Fibroblast of mammary gland (primary cell): ENCODE measurements around the gene YWHAQ.

ENCODE experiments used
- DNase-seq: peaks from one replicate; pipeline ENCODE4 v3.0.0-alpha.2; 2010; ENCODE audit warnings: low read depth
- H3K4me3 ChIP-seq: 2 replicates; pipeline ENCODE4 v1.5.1; 2011; ENCODE audit warnings: low read depth, mild to moderate bottlenecking, low read length, moderate library complexity; ENCODE audit not compliant: control insufficient read depth
- TF ChIP-seq, protein P1 (sequence below): conservative IDR thresholded peaks from 2 replicates; pipeline ENCODE4 v1.5.1; 2011; ENCODE audit warnings: low read depth, low read length, inconsistent platforms; ENCODE audit not compliant: control insufficient read depth, insufficient read depth

Gene YWHAQ

DNA sequence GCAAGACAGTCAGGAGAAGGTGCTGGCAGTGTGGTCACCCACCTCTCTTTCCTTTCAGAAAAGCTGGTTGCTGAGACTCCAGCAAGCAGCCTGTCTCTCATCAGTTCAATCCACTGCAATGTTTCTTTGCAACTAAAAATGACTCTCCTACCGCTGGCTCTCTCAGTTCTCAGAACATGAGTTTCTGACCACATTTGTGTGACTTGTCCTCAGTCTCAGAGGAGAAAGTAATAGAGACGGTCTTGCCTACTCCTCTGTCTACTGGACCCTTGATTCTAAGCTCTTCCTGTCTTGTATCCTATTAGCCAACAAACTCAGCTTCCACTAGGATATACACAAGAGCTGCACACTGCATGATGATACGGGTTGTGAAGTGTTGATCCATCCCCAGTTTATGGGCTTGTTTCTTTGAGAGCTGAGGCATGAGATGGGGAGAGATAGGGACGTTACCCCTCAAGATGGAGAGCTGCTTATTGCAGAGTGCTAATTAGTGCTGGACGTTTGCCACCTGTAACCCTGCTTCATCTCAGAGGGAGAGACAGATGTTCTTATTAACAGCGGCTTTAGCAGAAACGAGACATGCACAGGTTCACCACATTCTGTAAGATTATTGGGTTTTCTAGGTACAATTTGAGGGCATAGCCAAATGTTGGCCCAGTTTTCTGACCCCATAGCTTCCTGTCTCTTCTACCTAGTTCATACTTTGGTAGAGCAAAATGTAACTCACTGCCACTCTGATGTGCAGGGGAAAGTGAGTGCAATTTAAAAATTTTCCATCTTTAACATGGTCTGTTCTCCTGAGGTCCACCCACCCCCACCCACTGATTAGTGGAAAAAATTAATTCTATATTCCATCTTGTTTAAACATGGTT lies 32.4 kb upstream of the YWHAQ start:
- H3K4me3 ChIP-seq: no peak overlapping the region
- DNase-seq: no peak
- TF ChIP-seq, protein P1, sequence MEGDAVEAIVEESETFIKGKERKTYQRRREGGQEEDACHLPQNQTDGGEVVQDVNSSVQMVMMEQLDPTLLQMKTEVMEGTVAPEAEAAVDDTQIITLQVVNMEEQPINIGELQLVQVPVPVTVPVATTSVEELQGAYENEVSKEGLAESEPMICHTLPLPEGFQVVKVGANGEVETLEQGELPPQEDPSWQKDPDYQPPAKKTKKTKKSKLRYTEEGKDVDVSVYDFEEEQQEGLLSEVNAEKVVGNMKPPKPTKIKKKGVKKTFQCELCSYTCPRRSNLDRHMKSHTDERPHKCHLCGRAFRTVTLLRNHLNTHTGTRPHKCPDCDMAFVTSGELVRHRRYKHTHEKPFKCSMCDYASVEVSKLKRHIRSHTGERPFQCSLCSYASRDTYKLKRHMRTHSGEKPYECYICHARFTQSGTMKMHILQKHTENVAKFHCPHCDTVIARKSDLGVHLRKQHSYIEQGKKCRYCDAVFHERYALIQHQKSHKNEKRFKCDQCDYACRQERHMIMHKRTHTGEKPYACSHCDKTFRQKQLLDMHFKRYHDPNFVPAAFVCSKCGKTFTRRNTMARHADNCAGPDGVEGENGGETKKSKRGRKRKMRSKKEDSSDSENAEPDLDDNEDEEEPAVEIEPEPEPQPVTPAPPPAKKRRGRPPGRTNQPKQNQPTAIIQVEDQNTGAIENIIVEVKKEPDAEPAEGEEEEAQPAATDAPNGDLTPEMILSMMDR: no peak

DNA sequence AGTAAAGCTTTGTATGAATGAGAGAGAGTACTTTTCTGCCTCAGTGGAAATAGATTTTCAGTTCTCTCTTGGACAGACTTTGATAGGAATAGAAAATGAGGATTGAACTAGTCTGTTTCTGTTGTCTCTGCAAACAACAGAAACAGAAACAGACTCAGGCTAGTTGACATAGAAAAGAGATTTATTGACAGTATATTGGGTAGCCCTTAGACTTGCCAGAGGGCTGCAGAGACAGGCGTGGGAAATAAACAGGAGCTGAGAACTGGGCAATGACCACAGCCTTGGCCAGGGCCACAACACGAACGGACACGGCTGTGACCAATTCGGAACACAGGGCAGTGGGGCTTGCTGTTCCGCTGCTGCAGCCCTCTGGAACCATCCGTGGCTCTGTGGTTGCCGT lies 30.5 kb upstream of the YWHAQ start:
- TF ChIP-seq, protein P1: no peak
- no peak overlapping the region for H3K4me3 ChIP-seq
- no peak for DNase-seq

DNA sequence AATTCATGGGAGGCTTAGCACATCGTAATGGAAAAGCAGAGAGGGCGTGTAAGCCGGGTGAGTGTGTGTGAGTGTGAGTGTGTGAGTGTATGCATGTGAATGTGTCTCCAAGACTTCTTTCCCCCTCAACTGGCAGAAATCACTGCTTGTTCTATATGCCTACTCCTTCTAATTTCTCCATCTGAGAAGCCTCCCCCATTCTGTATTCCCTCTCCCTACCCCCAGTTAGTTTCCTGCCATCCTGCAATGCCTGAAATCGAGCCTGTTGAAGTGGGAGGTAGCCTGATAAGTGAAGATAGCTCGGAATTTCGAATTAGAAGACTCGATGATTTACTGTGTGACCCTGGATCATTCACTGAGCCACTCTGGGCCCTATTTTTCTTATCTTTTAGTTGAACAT lies 30.0 kb upstream of the YWHAQ start:
- DNase-seq: no peak
- TF ChIP-seq, protein P1: no peak
- H3K4me3 ChIP-seq: no peak overlapping the region

DNA sequence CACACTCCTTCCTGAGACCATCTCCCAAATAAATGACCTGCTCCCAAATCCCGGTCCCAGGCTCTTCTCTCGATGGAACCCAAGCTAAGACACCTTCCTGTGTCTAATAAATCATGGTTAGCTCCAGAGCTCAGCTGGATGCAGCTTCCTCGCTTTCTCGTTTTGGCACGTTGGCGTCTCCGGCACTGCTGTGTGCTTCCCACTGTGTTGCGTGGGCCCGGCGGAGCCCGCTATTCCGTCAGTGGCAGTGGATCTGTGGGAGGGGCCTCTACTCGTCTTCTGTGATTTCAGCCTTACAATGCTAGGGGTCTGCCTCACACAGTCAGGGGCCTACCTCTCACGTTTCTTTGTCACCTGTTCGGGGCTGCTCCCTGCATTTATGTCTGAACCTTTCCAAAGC lies 29.4 kb upstream of the YWHAQ start:
- no peak overlapping the region for H3K4me3 ChIP-seq
- no peak for DNase-seq
- TF ChIP-seq, protein P1: no peak

DNA sequence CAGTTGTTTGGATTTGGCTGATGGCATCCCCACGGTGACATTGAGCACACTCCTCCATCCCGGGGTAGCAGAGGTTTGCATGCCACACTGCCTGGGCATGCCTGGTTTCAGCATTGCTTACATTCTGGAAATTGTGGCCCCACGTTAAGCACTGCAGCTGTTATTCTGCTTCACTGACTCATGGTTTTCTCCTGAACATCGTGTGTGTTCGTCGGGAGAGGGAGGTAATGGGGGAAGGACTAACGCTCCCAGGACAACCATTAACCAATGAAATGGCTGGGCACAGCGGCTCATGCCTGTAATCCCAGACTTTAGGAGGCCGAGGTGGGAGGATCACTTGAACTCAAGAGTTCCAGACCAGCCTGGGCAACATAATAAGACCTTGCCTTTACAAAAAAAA lies 28.2 kb upstream of the YWHAQ start:
- no peak overlapping the region for H3K4me3 ChIP-seq
- DNase-seq: peak; percentile 25
- TF ChIP-seq, protein P1: no peak

DNA sequence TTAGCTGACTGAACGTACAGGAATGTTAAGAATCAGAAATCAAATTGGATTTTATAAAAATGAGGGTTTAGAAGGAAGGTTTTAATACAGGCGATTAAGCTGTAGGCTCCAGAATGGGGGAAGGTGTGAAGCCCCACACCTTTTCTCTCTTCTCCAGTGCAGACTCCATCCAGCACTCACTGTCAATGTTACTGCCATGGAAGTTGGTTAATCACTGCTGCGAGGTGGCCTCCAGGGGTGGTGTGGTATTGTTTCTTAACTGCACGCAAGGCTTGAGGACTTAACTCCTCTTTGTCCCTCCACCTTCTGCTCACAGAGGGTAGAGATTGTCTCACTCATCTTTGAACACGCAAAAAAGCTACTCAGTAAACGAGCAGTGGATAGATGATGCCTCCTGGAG lies 26.9 kb upstream of the YWHAQ start:
- no peak overlapping the region for H3K4me3 ChIP-seq
- TF ChIP-seq, protein P1: no peak
- no peak for DNase-seq

DNA sequence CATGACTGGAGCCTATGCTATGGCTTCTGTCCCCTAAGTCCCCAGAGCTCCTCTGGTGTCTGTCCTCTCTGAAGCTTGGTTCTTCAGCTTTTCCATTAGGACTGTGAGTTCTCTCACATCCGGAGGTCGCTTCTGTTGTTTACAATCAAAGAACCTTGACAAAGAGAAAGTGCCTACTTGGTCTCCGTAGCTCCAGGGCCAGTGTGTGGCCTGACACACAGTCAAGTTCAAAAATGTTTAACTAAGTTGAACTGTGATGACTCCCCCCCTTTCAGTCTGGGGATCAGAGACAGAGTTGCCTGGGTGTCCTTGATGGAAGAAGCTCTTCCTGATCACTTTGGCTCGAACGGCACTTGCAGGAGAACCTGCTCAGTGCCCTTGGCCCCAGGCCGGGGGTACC lies 26.3 kb upstream of the YWHAQ start:
- TF ChIP-seq, protein P1: no peak
- DNase-seq: no peak

More for the DNA sequence above, 26.3 kb upstream of the YWHAQ start:
- H3K4me3 ChIP-seq: no peak overlapping the region
